Lung (tissue), 12 donors: ENCODE results near the gene PHYKPL. TPM values are rescaled to one million over a fixed set of nuclear protein-coding genes. Genes with fewer than 3 reads are reported as not detected.

Experiments
- ATAC-seq: fragments of 200-7000 bp; cut with Tn5 transposase; one replicate; pipeline ENCODE4 v1.9.1; 2020; ENCODE audit warnings: moderate number of reproducible peaks; ENCODE audit not compliant: insufficient read depth, low FRiP score
- DNase-seq, 3 donors: peaks; one replicate each; pipeline ENCODE4 v3.0.0-alpha.2; 2013 to 2017
- H3K27ac ChIP-seq, 2 donors: one replicate each; pipeline ENCODE4 v1.5.1; 2013; ENCODE audit warnings: mild to moderate bottlenecking in 2 of 2, moderate library complexity in 2 of 2, control low read depth in 1 of 2, inconsistent platforms in 1 of 2, low read depth in 1 of 2, low read length in 1 of 2
- H3K27me3 ChIP-seq, 3 donors: one replicate each; pipeline ENCODE4 v1.5.1; 2013; ENCODE audit warnings: low read length in 2 of 3; ENCODE audit not compliant: control insufficient read depth in 3 of 3, insufficient read depth in 3 of 3
- H3K36me3 ChIP-seq, 4 donors: one replicate each; pipeline ENCODE4 v1.5.1; 2013; ENCODE audit warnings: low read length in 4 of 4, mild to moderate bottlenecking in 1 of 4, moderate library complexity in 1 of 4; ENCODE audit not compliant: control insufficient read depth in 4 of 4, insufficient read depth in 4 of 4
- H3K4me1 ChIP-seq, 5 donors: one replicate each; pipeline ENCODE4 v1.5.1; 2013; ENCODE audit warnings: low read length in 5 of 5, mild to moderate bottlenecking in 2 of 5, moderate library complexity in 1 of 5; ENCODE audit not compliant: control insufficient read depth in 5 of 5, insufficient read depth in 5 of 5
- H3K4me3 ChIP-seq: one replicate; pipeline ENCODE4 v1.5.1; 2013; ENCODE audit warnings: mild to moderate bottlenecking, control low read depth, moderate library complexity
- H3K9ac ChIP-seq, 2 donors: one replicate each; pipeline ENCODE4 v1.5.1; 2013; ENCODE audit warnings: low read length in 2 of 2, control low read depth in 1 of 2; ENCODE audit not compliant: insufficient read depth in 1 of 2
- H3K9me3 ChIP-seq, 4 donors: one replicate each; pipeline ENCODE4 v1.5.1; 2013; ENCODE audit warnings: low read length in 3 of 4, mild to moderate bottlenecking in 1 of 4, moderate library complexity in 1 of 4; ENCODE audit not compliant: control insufficient read depth in 4 of 4, insufficient read depth in 3 of 4
- WGBS, 2 donors: extraction: QIAGEN DNeasy Blood & Tissue Kit; methylation state at CpG; one replicate each; pipeline ENCODE4 v1.1.7; 2013; 5-methylcytosine and 5-hydroxymethylcytosine counted together
- polyA plus RNA-seq, 2 donors: library from polyadenylated mRNA; stranded (reverse); fragments of 200-250 nt; gene quantifications; one replicate each; pipeline ENCODE4 v1.2.1, GENCODE V29; 2013
- total RNA-seq, 2 donors: library from RNA; depleted of rRNA in 1 of 2; stranded (reverse); fragments of >200 nt in 1 of 2; gene quantifications; one replicate each; pipeline ENCODE4 v1.2.1, GENCODE V29; 2014 to 2021
- TF ChIP-seq, protein P1 (sequence below): IDR thresholded peaks from 2 replicates; pipeline ENCODE4 v1.5.1; 2012; ENCODE audit warnings: mild to moderate bottlenecking; ENCODE audit errors: control extremely low read depth, extremely low read depth
- donor health status: control.
- donor health status: control.
- donor health status: Bipolar disorder and iron deficiency.
- donor health status: healthy.
- donor health status: DM: yes; HTN: yes; CAD: no.

The PHYKPL gene
- total and polyA plus RNA-seq, 4 donors = 49.7 to 100 (median 75.8) TPM

DNA sequence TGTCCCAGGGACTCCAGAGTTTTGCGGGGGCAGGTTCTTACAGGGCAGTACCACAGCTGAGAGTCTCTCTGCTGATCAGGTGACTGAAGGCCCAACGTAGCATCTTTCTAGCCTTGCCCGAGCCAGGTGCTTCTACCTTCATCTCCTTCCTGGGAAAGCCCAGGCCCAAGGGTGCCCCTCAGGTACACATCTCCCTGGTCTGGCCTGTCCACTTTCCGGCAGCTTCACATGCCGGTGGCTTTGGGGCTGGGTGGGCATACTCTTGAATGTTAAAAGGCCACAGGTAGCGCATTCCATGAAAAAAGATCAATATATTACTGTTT is 5.7 kb upstream of the PHYKPL start:
- no peak for ATAC-seq
- no peaks in the 10 kb centered on the region for H3K36me3 ChIP-seq
- no peaks in the 10 kb centered on the region for H3K9me3 ChIP-seq
- WGBS, 2 donors = 94 to 98% methylated on average over 6 of the region's 6 CpGs
- DNase-seq = no peak
- no peak overlapping the region for H3K9ac ChIP-seq
- H3K27ac ChIP-seq = no peak overlapping the region
- no peak overlapping the region for H3K4me3 ChIP-seq
- no peaks in the 10 kb centered on the region for H3K27me3 ChIP-seq
- H3K4me1 ChIP-seq = peaks cover 0 to 29% (median 6%) of the 10 kb centered on the region in 5 donors
- TF ChIP-seq, protein P1, sequence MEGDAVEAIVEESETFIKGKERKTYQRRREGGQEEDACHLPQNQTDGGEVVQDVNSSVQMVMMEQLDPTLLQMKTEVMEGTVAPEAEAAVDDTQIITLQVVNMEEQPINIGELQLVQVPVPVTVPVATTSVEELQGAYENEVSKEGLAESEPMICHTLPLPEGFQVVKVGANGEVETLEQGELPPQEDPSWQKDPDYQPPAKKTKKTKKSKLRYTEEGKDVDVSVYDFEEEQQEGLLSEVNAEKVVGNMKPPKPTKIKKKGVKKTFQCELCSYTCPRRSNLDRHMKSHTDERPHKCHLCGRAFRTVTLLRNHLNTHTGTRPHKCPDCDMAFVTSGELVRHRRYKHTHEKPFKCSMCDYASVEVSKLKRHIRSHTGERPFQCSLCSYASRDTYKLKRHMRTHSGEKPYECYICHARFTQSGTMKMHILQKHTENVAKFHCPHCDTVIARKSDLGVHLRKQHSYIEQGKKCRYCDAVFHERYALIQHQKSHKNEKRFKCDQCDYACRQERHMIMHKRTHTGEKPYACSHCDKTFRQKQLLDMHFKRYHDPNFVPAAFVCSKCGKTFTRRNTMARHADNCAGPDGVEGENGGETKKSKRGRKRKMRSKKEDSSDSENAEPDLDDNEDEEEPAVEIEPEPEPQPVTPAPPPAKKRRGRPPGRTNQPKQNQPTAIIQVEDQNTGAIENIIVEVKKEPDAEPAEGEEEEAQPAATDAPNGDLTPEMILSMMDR = no peak

DNA sequence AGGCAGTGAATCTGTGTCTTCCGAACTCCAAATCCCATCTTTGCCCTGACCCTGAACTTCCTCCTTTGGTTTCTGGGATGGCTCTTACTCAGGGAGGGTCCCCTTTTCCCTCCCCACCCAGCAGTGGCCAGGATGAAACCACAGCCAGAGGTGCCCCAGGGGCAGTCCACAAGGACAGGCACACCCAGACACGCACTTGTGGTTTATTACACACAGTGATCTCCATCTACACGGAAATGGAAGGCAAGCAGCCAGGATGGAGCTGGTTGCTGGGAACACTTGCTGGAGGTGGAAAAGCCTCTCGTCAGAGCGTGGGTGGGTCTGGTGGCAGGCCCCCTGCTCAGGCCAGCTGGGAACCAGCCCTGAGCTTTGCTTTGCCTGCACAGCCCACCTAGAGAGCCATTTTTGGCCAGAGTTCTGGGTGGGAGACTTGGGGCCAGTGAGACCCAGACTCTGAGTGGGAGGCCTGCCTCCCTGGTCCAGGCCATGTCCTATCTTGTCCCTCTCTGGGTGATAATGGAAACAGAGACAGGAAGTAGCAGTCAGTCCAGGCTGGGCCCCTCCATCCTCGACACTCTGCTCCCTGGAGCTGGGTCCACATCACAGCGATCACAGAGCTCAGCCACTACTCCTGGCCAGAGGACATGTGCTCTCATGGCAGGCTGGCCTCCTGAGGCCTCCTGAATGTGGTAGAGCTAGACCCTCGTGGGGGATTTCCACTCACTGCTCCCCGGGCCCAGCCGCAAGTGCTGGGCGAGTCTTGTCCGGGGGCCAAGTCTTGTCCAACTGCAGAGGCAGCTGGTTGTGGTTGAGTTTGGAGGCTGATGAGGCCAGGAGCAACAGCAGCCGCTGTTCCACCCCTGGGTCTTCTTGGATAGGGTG is 5.1 kb upstream of the PHYKPL start:
- DNase-seq (no peak), ATAC-seq (no peak)
- Histone ChIP-seq H3K27ac (peak overlapping the region in 1 of 2 donors; percentile 9), H3K4me3 (no peak overlapping the region), H3K27me3 (no peaks in the 10 kb centered on the region), H3K4me1 (peaks cover 0 to 32% (median 6%) of the 10 kb centered on the region in 5 donors), H3K9me3 (no peaks in the 10 kb centered on the region), H3K9ac (no peak overlapping the region), H3K36me3 (no peaks in the 10 kb centered on the region)
- 53 to 61% methylated on average over 13 of the region's 13 CpGs for WGBS, 2 donors
- TF ChIP-seq, protein P1 = no peak

DNA sequence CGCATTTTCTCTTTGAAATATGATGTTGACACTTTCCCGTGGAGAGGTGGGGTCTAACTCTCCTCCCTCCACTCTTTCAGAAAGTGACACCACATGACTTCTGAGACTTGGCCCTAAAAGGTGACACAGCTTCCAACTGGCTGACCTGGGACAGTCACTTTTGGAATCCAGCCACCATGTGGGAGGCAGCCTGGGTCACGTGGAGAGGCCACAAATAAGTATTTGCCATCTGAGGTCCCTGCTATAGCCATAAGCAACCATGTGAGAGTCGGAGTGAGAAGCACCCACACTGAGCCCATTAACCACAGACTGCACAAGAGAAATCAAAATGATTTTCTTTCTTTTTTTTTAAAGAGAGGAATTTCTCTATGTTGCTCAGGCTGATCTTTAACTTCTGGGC is 4.1 kb upstream of the PHYKPL start:
- DNase-seq = peak; percentile 55 to 72 (median 61)
- Histone ChIP-seq H3K27ac (peak overlapping the region; percentile 9 to 14), H3K4me1 (peaks cover 0 to 35% (median 7%) of the 10 kb centered on the region in 5 donors), H3K9ac (no peak overlapping the region), H3K4me3 (no peak overlapping the region), H3K27me3 (no peaks in the 10 kb centered on the region), H3K36me3 (no peaks in the 10 kb centered on the region), H3K9me3 (no peaks in the 10 kb centered on the region)
- 31 to 35% methylated on average over 4 of the region's 4 CpGs for WGBS, 2 donors
- TF ChIP-seq, protein P1 = no peak
- ATAC-seq = no peak
